NCI-H1694 (cell line): ENCODE data around the gene ELMO1.

Source experiments
- DNase-seq: peaks from one replicate; lab custom pipeline; 2025; lab: John Stamatoyannopoulos, UW

Gene ELMO1

DNA sequence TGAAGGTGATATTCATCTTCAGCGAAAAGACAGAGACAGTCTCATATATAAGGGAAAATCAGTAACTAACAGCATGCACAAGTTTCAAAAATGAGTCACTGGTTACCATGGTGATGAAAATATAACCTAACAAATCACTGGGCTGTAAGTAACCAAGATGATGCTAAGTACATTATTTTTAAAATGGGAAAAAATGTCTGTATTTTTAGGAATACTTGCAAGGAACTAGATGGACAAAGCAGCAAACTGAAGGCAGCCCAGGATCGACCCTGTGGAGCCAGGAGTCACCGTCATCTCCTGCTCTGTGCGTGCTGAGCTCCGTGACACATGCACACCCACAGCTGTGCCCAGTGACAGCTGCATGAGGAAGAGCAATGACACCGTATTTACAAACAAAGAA, 137.3 kb downstream of the ELMO1 start:
- no peak for DNase-seq

DNA sequence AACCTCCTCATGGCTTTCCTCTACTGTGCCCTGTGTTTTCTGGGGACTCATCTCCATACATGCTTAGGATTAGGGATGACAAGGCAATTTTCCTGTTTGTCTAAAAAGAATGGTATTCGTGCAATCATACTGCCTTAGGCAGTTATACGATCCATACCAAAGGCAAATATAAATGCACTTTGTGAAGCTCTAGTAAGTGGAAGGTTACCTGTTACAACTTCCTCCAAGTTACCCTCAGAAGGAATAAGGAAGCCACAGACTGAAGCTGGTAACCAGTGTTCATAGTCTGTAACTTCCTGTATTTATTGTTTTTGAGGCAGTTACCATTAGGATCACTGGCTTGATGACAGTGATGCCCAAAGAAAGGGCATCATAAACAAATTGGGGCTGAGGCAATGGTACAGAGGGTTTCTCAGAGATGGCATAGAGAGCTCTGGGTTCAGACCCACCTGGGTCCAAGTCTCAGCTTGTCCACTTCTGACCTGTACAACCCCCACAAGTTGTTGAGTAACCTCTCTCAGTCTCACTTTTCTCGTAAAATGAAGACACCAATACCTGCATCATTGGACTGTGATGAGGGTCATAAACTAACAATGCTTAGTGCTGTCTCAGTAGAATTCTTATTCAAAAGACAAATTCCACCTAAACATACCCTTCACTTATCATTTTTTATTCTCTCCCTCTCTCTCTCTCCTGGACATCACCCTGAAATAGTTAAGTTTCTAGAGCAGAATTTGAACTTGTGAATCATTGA, 138.2 kb downstream of the ELMO1 start:
- no peak for DNase-seq

- DNase-seq, result no peak
These were observed 139.2 kb downstream of the ELMO1 start for GRCh38 chr7:37309493-37309892.

DNA sequence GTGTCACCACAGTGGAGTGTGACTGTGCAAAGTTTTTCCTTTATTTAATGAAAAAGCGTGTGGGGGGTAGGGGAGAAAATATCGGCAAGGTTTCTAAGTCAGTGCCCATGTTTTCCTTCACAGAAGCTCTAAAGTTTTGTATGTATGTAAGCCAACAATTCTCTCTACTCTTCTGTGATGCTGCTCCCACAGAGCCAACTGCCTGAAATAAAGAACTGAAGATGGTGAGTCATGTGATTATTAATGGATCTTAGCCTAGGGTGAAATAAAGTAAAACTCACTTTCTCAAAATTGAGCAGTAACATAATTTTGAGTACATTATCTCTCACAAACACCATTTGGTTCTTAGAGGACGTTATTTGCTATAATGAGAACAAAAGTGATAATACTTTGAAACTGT, 143.7 kb downstream of the ELMO1 start:
- DNase-seq, result no peak

- DNase-seq, result no peak
These were observed 151.1 kb downstream of the ELMO1 start for GRCh38 chr7:37297546-37297945.

DNA sequence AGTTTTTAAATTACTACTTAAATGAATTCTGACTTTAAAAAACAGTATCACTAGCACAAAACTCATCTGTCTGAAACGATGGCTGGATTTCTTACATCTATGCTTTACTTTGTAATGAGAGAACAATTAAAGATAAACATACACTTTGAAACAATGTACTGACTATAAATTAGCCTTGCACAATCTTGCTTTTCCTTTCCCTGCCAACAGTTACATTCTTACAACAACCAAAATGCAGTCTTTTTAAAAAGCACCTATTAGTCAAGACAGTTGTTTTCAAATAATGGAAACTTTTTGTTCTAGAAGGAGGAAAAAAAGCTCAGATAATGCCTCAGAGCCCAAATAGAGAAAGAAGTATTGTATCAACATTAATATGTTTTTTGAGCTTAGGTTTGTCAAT, 153.3 kb downstream of the ELMO1 start:
- no peak for DNase-seq

- DNase-seq, result no peak
These were observed 157.9 kb downstream of the ELMO1 start for GRCh38 chr7:37290731-37291130.

GRCh38 chr7:37289781-37290180, 158.9 kb downstream of the ELMO1 start:
- DNase-seq, result no peak

- DNase-seq, result peak; percentile 13
These were observed 159.3 kb downstream of the ELMO1 start for GRCh38 chr7:37289367-37289766.

GRCh38 chr7:37287131-37287855, 161.4 kb downstream of the ELMO1 start:
- DNase-seq, result no peak

DNA sequence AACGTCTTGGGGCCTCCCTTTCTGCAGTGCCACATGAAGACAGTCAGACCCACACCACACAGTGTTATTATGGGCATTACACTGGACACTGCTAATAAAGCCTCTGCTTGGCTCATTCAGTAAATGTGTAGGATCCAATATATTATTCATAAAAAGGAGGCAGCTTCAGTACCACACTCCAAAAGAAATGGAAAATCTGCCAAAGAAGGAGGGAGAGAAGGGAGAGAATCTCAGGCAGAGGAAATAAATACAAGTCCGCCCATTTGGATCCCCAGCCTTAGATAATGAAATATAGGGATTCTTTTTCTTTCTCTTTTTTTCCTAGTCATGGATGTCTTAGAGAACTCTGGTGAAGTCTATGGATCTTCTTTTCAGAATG, 162.2 kb downstream of the ELMO1 start:
- DNase-seq, result no peak

GRCh38 chr7:37285706-37286453, 162.8 kb downstream of the ELMO1 start:
- DNase-seq, result no peak

DNA sequence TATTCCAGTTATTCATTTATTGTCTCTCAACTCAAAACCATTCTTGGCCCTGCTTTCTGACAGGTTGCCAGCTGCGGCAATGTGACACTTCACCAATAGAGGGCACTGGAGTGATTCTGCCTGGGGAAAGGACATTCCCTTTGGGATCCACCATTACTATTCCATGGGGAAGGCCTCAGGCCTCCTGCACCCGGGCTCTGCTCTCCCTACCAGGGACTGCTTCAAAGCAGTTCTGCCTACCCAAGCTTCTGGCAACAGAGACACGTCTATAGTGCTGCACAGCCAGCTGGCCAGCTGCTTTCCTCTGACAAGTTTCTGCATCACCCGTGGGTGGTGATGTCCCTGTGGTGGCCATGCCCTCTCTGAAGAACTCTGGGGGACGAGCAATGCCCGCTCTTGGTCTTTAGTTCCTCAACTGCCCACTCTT, 163.8 kb downstream of the ELMO1 start:
- DNase-seq, result peak; percentile 46

DNA sequence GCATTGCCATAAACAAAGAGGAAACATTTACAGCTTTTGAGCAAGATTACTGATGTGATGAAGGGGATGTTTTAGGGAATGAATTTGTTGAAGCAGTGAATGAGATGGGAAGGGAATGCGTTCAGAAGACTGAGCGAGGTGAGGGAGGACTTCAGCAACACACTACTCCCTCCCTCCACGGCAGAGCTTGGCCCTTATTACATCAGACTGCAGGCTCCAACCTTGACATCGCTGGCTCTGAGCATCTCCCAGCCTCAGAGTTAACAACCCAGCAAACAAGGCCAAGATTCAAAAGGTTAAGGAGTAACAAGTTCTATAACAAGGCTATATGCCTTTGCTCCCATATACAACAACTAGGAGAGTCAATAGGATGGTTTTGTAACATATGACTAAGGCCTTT, 164.4 kb downstream of the ELMO1 start:
- DNase-seq, result no peak

DNA sequence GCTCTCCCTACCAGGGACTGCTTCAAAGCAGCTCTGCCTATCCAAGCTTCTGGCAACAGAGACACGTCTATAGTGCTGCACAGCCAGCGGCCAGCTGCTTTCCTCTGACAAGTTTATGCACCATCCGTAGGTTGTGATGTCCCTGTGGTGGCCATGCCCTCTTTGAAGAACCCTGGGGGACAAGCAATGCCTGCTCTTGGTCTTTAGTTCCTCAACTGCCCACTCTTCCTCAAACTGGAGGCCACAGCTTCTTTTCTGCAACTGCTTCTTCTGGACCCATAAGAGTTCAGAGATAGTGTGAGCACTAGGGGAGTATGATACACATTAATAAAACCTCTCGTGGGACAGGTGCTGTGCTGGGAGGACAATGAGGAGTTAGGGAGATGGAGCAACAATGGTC, 164.9 kb downstream of the ELMO1 start:
- DNase-seq, result no peak

DNA sequence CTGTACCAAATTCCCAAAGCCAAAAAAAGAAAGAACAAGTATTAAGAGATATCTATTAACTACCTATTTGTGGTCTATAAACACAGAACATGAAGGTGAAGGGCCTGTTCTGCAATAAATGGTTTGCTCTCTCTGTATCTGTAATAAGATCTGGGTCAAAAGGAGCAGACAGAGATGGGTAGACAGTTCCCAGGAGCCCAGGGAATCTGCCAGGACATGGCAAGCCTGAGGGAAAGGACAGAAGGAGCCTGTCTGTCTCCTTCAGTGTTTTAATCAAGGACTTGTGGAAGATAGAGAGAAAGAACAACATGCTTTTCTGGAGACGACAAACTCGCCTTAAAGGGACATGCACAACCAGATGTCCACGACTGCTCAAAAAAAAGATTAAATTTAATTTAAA, 165.7 kb downstream of the ELMO1 start:
- no peak for DNase-seq

DNA sequence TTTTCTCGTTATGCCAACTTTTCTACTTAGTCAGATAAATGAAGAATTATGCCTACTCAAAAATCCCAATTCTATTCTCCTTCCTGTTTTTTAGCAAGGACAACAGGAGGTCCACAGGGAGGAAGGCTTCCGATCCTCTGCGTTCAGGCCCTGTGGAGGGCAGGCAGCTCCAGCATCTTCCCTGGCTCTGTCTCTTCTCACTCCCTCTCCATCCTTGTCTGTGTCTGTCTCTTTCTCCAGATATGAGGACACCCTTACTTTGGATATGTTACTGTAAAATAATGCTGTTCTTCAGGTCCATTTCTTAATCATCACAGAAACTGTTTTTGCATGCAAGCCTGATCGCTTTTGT, 166.6 kb downstream of the ELMO1 start:
- no peak for DNase-seq

- DNase-seq, result no peak
These were observed 167.1 kb downstream of the ELMO1 start for GRCh38 chr7:37281368-37282092.

- DNase-seq, result no peak
These were observed 171.2 kb downstream of the ELMO1 start for GRCh38 chr7:37277513-37277912.

GRCh38 chr7:37275078-37275710, 173.5 kb downstream of the ELMO1 start:
- no peak for DNase-seq

DNA sequence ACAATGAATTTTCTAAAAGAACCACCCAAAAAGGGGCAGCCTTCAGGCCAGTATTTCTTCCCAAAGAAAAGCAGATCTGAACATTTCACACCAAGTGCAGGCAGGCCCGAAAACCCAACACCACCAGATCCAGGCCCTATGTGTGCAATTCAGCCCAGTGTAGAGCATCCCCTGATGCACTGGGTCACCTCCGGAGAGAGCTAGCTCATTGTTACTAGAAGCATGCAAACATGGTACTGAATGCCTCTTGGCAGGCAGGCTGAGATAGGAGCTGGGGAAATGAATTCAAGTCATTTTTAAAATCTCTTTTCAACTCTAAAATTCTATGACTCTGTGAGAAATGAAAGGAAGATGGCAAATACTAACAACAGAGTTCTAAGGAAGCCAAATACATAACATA, 174.8 kb downstream of the ELMO1 start:
- DNase-seq, result no peak
